WTC11 (cell line): ENCODE measurements around the gene CCDC93. TPM values are rescaled to one million over a fixed set of nuclear protein-coding genes. Genes with fewer than 3 reads are reported as not detected.

Experiments used
- ATAC-seq: fragments of 200-7000 bp; cut with Tn5 transposase; 2 replicates; pipeline ENCODE4 v1.10.0; 2021; ENCODE audit warnings: mild to moderate bottlenecking, moderate library complexity
- CTCF ChIA-PET: fragments of 300-600 bp; sonication (Branson Sonifier 250); formaldehyde crosslinking; loops from one replicate; lab custom pipeline; 2021; ENCODE audit warnings: antibody characterized with exemption; lab: Charles Lee
- POLR2A ChIA-PET: fragments of 350-600 bp; sonication (Branson Sonifier 250); formaldehyde crosslinking; loops from one replicate; lab custom pipeline; 2021; ENCODE audit warnings: antibody characterized with exemption; lab: Charles Lee
- DNase-seq: peaks from one replicate; pipeline ENCODE4 v3.0.0; 2021; ENCODE audit warnings: low spot score
- H3K27ac Mint-ChIP-seq: 2 replicates; pipeline ENCODE4 v1.8.0; 2021; ENCODE audit warnings: mixed read lengths
- H3K27me3 Mint-ChIP-seq: 2 replicates; pipeline ENCODE4 v1.8.0; 2021; ENCODE audit warnings: low read depth, mild to moderate bottlenecking, moderate library complexity, mixed read lengths
- H3K36me3 Mint-ChIP-seq: 2 replicates; pipeline ENCODE4 v1.8.0; 2021; ENCODE audit warnings: mixed read lengths
- H3K4me1 Mint-ChIP-seq: 2 replicates; pipeline ENCODE4 v1.8.0; 2022; ENCODE audit warnings: mixed read lengths
- H3K4me3 Mint-ChIP-seq: 2 replicates; pipeline ENCODE4 v1.8.0; 2021; ENCODE audit warnings: mild to moderate bottlenecking, moderate library complexity, mixed read lengths
- H3K9me3 Mint-ChIP-seq: 2 replicates; pipeline ENCODE4 v1.8.0; 2021; ENCODE audit warnings: mixed read lengths
- ATF1 ChIP-seq: sonication (generic); formaldehyde crosslinking; IDR thresholded peaks from 2 replicates; pipeline ENCODE4 v1.8.1; 2023; ENCODE audit warnings: mild to moderate bottlenecking, moderate library complexity, missing genetic modification reagents
- IRF2 ChIP-seq: sonication (generic); formaldehyde crosslinking; IDR thresholded peaks from 2 replicates; pipeline ENCODE4 v1.8.0; 2022; ENCODE audit warnings: low read depth, missing genetic modification reagents, borderline replicate concordance
- MXD4 ChIP-seq: fragments of 250-450 bp; sonication (Bioruptor Pico); IDR thresholded peaks from 2 replicates; pipeline ENCODE4 v1.8.0; 2021; ENCODE audit warnings: mild to moderate bottlenecking, moderate library complexity, borderline replicate concordance
- MYBL2 ChIP-seq: sonication (generic); formaldehyde crosslinking; IDR thresholded peaks from 2 replicates; pipeline ENCODE4 v1.8.1; 2023; ENCODE audit warnings: mild to moderate bottlenecking, moderate library complexity, missing genetic modification reagents
- NR2C2 ChIP-seq: sonication (generic); formaldehyde crosslinking; IDR thresholded peaks from 2 replicates; pipeline ENCODE4 v1.8.0; 2022; ENCODE audit warnings: mild to moderate bottlenecking, missing genetic modification reagents
- OVOL2 ChIP-seq: fragments of 250-450 bp; sonication (Bioruptor Pico); IDR thresholded peaks from 2 replicates; pipeline ENCODE4 v1.9.0; 2021; ENCODE audit warnings: mild to moderate bottlenecking, borderline replicate concordance
- RORB ChIP-seq: fragments of 250-450 bp; sonication (Bioruptor Pico); IDR thresholded peaks from 2 replicates; pipeline ENCODE4 v1.9.0; 2021; ENCODE audit warnings: mild to moderate bottlenecking
- SMAD4 ChIP-seq: sonication (generic); formaldehyde crosslinking; IDR thresholded peaks from 2 replicates; pipeline ENCODE4 v1.8.0; 2022; ENCODE audit warnings: mild to moderate bottlenecking, missing genetic modification reagents
- ZNF263 ChIP-seq: sonication (generic); formaldehyde crosslinking; IDR thresholded peaks from 2 replicates; pipeline ENCODE4 v1.8.1; 2022; ENCODE audit warnings: low read depth, mild to moderate bottlenecking, moderate library complexity, missing genetic modification reagents
- ZNF423 ChIP-seq: fragments of 250-450 bp; sonication (Bioruptor Pico); IDR thresholded peaks from 2 replicates; pipeline ENCODE4 v2.1.2; 2022; ENCODE audit warnings: mild to moderate bottlenecking, moderate library complexity
- total RNA-seq: library from RNA; stranded (reverse); gene quantifications from 3 replicates; pipeline ENCODE4 v1.2.3, GENCODE V29; 2021
- TF ChIP-seq, protein P1 (sequence below): sonication (generic); formaldehyde crosslinking; IDR thresholded peaks from 2 replicates; pipeline ENCODE4 v1.8.0; 2022; ENCODE audit warnings: mild to moderate bottlenecking, missing genetic modification reagents
- TF ChIP-seq, protein P2 (sequence below): fragments of 250-450 bp; sonication (Bioruptor Pico); IDR thresholded peaks from 2 replicates; pipeline ENCODE4 v2.1.2; 2022; ENCODE audit warnings: mild to moderate bottlenecking, moderate library complexity
- TF ChIP-seq, protein P3 (sequence below): sonication (generic); formaldehyde crosslinking; IDR thresholded peaks from 2 replicates; pipeline ENCODE4 v1.8.0; 2022; ENCODE audit warnings: missing genetic modification reagents
- TF ChIP-seq, protein P4 (sequence below): sonication (generic); formaldehyde crosslinking; IDR thresholded peaks from 2 replicates; pipeline ENCODE4 v1.8.0; 2022; ENCODE audit warnings: mild to moderate bottlenecking, missing genetic modification reagents
- TF ChIP-seq, protein P5 (sequence below): sonication (generic); formaldehyde crosslinking; IDR thresholded peaks from 2 replicates; pipeline ENCODE4 v1.8.0; 2023; ENCODE audit warnings: mild to moderate bottlenecking, missing genetic modification reagents

The CCDC93 gene
- total RNA-seq, 1 experiment from 2014 or later, result 16.9 TPM

DNA sequence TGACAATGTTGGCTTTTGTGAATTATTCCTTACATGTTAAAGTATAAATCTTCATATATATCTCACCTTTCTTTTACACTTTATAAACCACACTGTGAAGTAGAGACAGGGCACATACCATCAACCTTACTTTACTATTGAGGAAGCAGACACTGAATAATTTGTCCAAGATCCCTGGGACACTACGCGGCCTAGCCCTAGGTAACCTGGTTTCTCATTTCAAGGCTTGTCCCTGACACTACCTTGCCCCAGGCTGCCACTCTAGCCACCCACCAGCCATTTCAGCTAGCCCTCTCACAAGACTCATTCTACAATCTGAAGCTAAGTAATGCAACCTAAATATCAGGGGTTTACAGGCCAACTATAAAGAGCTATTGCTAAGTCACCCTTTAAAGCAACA is 26.7 kb downstream of the CCDC93 start:
- Mint-ChIP-seq H3K9me3 (no peaks in the 10 kb centered on the region), H3K27ac (no peak overlapping the region), H3K27me3 (no peaks in the 10 kb centered on the region), H3K4me3 (no peak overlapping the region), H3K4me1 (no peaks in the 10 kb centered on the region), H3K36me3 (peaks cover 4% of the 10 kb centered on the region)
- ChIA-PET CTCF (interaction anchor here (3.1 kb wide), 1 partner anchor 16 kb away, joined by 20 read pairs; no protein-coding TSS in a partner anchor), POLR2A (no interaction called here)
- ATAC-seq (no peak), DNase-seq (no peak)
- TF ChIP-seq SMAD4 (CRISPR knock-in tag) (no peak), NR2C2 (no peak), ZNF263 (CRISPR knock-in tag) (no peak)
- TF ChIP-seq, protein P1, sequence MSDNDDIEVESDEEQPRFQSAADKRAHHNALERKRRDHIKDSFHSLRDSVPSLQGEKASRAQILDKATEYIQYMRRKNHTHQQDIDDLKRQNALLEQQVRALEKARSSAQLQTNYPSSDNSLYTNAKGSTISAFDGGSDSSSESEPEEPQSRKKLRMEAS (CRISPR knock-in tag), result no peak

DNA sequence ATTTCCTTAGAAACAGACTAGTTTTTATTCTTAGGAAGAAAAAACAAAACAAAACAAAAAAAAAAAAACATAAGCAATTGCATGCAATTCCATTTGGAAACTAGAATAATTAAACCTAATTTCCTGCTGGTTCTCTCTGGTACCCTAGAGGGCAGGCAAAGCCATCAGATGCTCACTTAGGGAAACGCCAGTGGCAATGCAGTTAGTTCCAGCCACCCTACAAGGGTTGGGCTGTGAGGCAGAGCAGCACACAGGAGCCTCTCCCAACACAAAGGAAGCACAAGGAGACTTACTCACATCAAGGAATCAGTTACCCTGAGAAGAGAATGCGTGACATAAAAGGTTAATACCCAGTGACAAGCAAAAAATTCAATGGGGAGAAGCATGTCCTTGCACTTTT is 28.8 kb downstream of the CCDC93 start:
- H3K36me3 Mint-ChIP-seq, result peaks cover 5% of the 10 kb centered on the region
- DNase-seq (peak; percentile 13), ATAC-seq (peak; percentile 81)
- H3K9me3 Mint-ChIP-seq, result no peaks in the 10 kb centered on the region
- H3K27me3 Mint-ChIP-seq, result no peaks in the 10 kb centered on the region
- ChIA-PET CTCF (interaction anchor here (0.7 to 1.7 kb wide), 3 partner anchors 18 to 1853 kb away, joined by 3 to 7 read pairs (median 4); no protein-coding TSS in a partner anchor), POLR2A (no interaction called here)
- TF ChIP-seq, protein P2, sequence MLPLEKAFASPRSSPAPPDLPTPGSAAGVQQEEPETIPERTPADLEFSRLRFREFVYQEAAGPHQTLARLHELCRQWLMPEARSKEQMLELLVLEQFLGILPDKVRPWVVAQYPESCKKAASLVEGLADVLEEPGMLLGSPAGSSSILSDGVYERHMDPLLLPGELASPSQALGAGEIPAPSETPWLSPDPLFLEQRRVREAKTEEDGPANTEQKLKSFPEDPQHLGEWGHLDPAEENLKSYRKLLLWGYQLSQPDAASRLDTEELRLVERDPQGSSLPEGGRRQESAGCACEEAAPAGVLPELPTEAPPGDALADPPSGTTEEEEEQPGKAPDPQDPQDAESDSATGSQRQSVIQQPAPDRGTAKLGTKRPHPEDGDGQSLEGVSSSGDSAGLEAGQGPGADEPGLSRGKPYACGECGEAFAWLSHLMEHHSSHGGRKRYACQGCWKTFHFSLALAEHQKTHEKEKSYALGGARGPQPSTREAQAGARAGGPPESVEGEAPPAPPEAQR (CRISPR knock-in tag), result no peak
- TF ChIP-seq, protein P3, sequence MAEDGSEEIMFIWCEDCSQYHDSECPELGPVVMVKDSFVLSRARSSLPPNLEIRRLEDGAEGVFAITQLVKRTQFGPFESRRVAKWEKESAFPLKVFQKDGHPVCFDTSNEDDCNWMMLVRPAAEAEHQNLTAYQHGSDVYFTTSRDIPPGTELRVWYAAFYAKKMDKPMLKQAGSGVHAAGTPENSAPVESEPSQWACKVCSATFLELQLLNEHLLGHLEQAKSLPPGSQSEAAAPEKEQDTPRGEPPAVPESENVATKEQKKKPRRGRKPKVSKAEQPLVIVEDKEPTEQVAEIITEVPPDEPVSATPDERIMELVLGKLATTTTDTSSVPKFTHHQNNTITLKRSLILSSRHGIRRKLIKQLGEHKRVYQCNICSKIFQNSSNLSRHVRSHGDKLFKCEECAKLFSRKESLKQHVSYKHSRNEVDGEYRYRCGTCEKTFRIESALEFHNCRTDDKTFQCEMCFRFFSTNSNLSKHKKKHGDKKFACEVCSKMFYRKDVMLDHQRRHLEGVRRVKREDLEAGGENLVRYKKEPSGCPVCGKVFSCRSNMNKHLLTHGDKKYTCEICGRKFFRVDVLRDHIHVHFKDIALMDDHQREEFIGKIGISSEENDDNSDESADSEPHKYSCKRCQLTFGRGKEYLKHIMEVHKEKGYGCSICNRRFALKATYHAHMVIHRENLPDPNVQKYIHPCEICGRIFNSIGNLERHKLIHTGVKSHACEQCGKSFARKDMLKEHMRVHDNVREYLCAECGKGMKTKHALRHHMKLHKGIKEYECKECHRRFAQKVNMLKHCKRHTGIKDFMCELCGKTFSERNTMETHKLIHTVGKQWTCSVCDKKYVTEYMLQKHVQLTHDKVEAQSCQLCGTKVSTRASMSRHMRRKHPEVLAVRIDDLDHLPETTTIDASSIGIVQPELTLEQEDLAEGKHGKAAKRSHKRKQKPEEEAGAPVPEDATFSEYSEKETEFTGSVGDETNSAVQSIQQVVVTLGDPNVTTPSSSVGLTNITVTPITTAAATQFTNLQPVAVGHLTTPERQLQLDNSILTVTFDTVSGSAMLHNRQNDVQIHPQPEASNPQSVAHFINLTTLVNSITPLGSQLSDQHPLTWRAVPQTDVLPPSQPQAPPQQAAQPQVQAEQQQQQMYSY (CRISPR knock-in tag), result no peak
- TF ChIP-seq MXD4 (CRISPR knock-in tag) (no peak), ATF1 (CRISPR knock-in tag) (no peak), IRF2 (no peak), OVOL2 (no peak), RORB (CRISPR knock-in tag) (no peak), MYBL2 (CRISPR knock-in tag) (no peak), ZNF423 (no peak)
- TF ChIP-seq, protein P4, sequence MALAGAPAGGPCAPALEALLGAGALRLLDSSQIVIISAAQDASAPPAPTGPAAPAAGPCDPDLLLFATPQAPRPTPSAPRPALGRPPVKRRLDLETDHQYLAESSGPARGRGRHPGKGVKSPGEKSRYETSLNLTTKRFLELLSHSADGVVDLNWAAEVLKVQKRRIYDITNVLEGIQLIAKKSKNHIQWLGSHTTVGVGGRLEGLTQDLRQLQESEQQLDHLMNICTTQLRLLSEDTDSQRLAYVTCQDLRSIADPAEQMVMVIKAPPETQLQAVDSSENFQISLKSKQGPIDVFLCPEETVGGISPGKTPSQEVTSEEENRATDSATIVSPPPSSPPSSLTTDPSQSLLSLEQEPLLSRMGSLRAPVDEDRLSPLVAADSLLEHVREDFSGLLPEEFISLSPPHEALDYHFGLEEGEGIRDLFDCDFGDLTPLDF (CRISPR knock-in tag), result no peak
- TF ChIP-seq, protein P5, sequence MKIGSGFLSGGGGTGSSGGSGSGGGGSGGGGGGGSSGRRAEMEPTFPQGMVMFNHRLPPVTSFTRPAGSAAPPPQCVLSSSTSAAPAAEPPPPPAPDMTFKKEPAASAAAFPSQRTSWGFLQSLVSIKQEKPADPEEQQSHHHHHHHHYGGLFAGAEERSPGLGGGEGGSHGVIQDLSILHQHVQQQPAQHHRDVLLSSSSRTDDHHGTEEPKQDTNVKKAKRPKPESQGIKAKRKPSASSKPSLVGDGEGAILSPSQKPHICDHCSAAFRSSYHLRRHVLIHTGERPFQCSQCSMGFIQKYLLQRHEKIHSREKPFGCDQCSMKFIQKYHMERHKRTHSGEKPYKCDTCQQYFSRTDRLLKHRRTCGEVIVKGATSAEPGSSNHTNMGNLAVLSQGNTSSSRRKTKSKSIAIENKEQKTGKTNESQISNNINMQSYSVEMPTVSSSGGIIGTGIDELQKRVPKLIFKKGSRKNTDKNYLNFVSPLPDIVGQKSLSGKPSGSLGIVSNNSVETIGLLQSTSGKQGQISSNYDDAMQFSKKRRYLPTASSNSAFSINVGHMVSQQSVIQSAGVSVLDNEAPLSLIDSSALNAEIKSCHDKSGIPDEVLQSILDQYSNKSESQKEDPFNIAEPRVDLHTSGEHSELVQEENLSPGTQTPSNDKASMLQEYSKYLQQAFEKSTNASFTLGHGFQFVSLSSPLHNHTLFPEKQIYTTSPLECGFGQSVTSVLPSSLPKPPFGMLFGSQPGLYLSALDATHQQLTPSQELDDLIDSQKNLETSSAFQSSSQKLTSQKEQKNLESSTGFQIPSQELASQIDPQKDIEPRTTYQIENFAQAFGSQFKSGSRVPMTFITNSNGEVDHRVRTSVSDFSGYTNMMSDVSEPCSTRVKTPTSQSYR (CRISPR knock-in tag), result no peak
- peaks cover 5% of the 10 kb centered on the region for H3K4me1 Mint-ChIP-seq
- no peak overlapping the region for H3K27ac Mint-ChIP-seq
- no peak overlapping the region for H3K4me3 Mint-ChIP-seq
